ENCODE data around the gene GSN.

The GSN gene

GRCh38 chr9:121242959-121243346 is 25.0 kb upstream of the GSN start:
- TF ChIP-seq CTCF (IDR thresholded peaks at IDR 0.05; ENCODE audit: low read length, missing control alignments), result no peak
- H3K4me3 ChIP-seq (replicated peaks; ENCODE audit: low read depth, low read length), result no peak overlapping the region
- no peak for DNase-seq (ENCODE audit: low read depth)

GRCh38 chr9:121246821-121247561 is 21.0 kb upstream of the GSN start:
- TF ChIP-seq CTCF (IDR thresholded peaks at IDR 0.05; ENCODE audit: low read length, missing control alignments), result no peak
- H3K4me3 ChIP-seq (replicated peaks; ENCODE audit: low read depth, low read length), result no peak overlapping the region
- peak; percentile 96 for DNase-seq (ENCODE audit: low read depth)

- TF ChIP-seq CTCF (IDR thresholded peaks at IDR 0.05; ENCODE audit: low read length, missing control alignments), result no peak
- no peak for DNase-seq (ENCODE audit: low read depth)
- H3K4me3 ChIP-seq (replicated peaks; ENCODE audit: low read depth, low read length), result no peak overlapping the region
Observed at GRCh38 chr9:121249563-121249962, 18.4 kb upstream of the GSN start.

GRCh38 chr9:121252104-121252851 is 15.7 kb upstream of the GSN start:
- H3K4me3 ChIP-seq (replicated peaks; ENCODE audit: low read depth, low read length), result no peak overlapping the region
- no peak for TF ChIP-seq CTCF (IDR thresholded peaks at IDR 0.05; ENCODE audit: low read length, missing control alignments)
- DNase-seq (ENCODE audit: low read depth), result no peak

- H3K4me3 ChIP-seq (replicated peaks; ENCODE audit: low read depth, low read length), result no peak overlapping the region
- no peak for TF ChIP-seq CTCF (IDR thresholded peaks at IDR 0.05; ENCODE audit: low read length, missing control alignments)
- no peak for DNase-seq (ENCODE audit: low read depth)
Observed at GRCh38 chr9:121253162-121253561, 14.8 kb upstream of the GSN start.

GRCh38 chr9:121253821-121254501 is 14.0 kb upstream of the GSN start:
- no peak overlapping the region for H3K4me3 ChIP-seq (replicated peaks; ENCODE audit: low read depth, low read length)
- TF ChIP-seq CTCF (IDR thresholded peaks at IDR 0.05; ENCODE audit: low read length, missing control alignments), result no peak
- no peak for DNase-seq (ENCODE audit: low read depth)

All from fibroblast of pulmonary artery (primary cell).